Measurements from ENCODE around the gene GNB3. TPM values are rescaled to one million over a fixed set of nuclear protein-coding genes. Genes with fewer than 3 reads are reported as not detected.

GNB3 gene
- total and polyA plus RNA-seq, 9 donors, result 0.34 to 15.0 (median 10.1) TPM

GRCh38 chr12:6833189-6833890 lies 7.4 kb upstream of the GNB3 start:
- Histone ChIP-seq H3K4me3 (no peak overlapping the region), H3K27me3 (no peaks in the 10 kb centered on the region), H3K27ac (peak overlapping the region in 1 of 2 donors; percentile 6), H3K9me3 (no peaks in the 10 kb centered on the region), H3K36me3 (no peaks in the 10 kb centered on the region), H3K4me1 (ENCODE audit: insufficient read depth) (no peaks in the 10 kb centered on the region)
- peak in 1 of 5 donors; percentile 34 for DNase-seq
- intact Hi-C loops (cut with DNase I), result no loop called here
- WGBS, 3 donors, result 43 to 52% (median 51%) methylated on average over 6 of the region's 6 CpGs
- TF ChIP-seq CTCF (IDR thresholded peaks at IDR 0.05) (no peak), POLR2A (IDR thresholded peaks at IDR 0.05) (no peak), EP300 (IDR thresholded peaks at IDR 0.05) (no peak)

- H3K27me3 ChIP-seq, result no peaks in the 10 kb centered on the region
- H3K36me3 ChIP-seq, result no peaks in the 10 kb centered on the region
- WGBS, 3 donors, result 59 to 75% (median 67%) methylated on average over 1 of the region's 1 CpG
- intact Hi-C loops (cut with DNase I), result no loop called here
- no peak for DNase-seq
- no peak overlapping the region for H3K4me3 ChIP-seq
- TF ChIP-seq CTCF (IDR thresholded peaks at IDR 0.05), result no peak
- no peak for TF ChIP-seq POLR2A (IDR thresholded peaks at IDR 0.05)
- TF ChIP-seq EP300 (IDR thresholded peaks at IDR 0.05), result no peak
- H3K4me1 ChIP-seq (ENCODE audit: insufficient read depth), result no peaks in the 10 kb centered on the region
- no peaks in the 10 kb centered on the region for H3K9me3 ChIP-seq
- no peak overlapping the region for H3K27ac ChIP-seq
These were observed 6.5 kb upstream of the GNB3 start for GRCh38 chr12:6834254-6834653.

GRCh38 chr12:6834873-6835272 lies 5.9 kb upstream of the GNB3 start:
- Histone ChIP-seq H3K27me3 (no peaks in the 10 kb centered on the region), H3K4me1 (ENCODE audit: insufficient read depth) (no peaks in the 10 kb centered on the region), H3K27ac (no peak overlapping the region), H3K36me3 (no peaks in the 10 kb centered on the region), H3K4me3 (no peak overlapping the region), H3K9me3 (no peaks in the 10 kb centered on the region)
- intact Hi-C loops (cut with DNase I), result no loop called here
- 75 to 80% (median 77%) methylated on average over 5 of the region's 5 CpGs for WGBS, 3 donors
- TF ChIP-seq EP300 (IDR thresholded peaks at IDR 0.05) (no peak), CTCF (IDR thresholded peaks at IDR 0.05) (no peak), POLR2A (IDR thresholded peaks at IDR 0.05) (no peak)
- DNase-seq, result no peak

GRCh38 chr12:6836851-6837250 lies 3.9 kb upstream of the GNB3 start:
- Histone ChIP-seq H3K4me1 (ENCODE audit: insufficient read depth) (no peaks in the 10 kb centered on the region), H3K27me3 (no peaks in the 10 kb centered on the region), H3K36me3 (no peaks in the 10 kb centered on the region), H3K27ac (no peak overlapping the region), H3K9me3 (no peaks in the 10 kb centered on the region), H3K4me3 (no peak overlapping the region)
- DNase-seq, result no peak
- TF ChIP-seq POLR2A (IDR thresholded peaks at IDR 0.05) (no peak), EP300 (IDR thresholded peaks at IDR 0.05) (no peak), CTCF (IDR thresholded peaks at IDR 0.05) (no peak)
- intact Hi-C loops (cut with DNase I), result no loop called here
- WGBS, 3 donors, result 76 to 84% (median 83%) methylated on average over 16 of the region's 16 CpGs

Data from ovary (tissue), 9 donors.